Left kidney (tissue), 2 donors: Measurements from ENCODE around the gene IFTAP. TPM values are rescaled to one million over a fixed set of nuclear protein-coding genes. Genes with fewer than 3 reads are reported as not detected.
A peak's percentile ranks its signal among the peaks of the same experiment; 100 is the strongest.

Experiments
- DNase-seq: peaks from one replicate; pipeline ENCODE4 v3.0.0-alpha.2; 2013
- polyA plus RNA-seq: library from polyadenylated mRNA; unstranded; fragments of 120-200 nt; gene quantifications from one replicate; pipeline ENCODE4 v1.2.1, GENCODE V29; 2013; ENCODE audit not compliant: insufficient read length

The IFTAP gene
- polyA plus RNA-seq, 1 donor, result 54.7 TPM

GRCh38 chr11:36702330-36703054 is 108.2 kb downstream of the IFTAP start:
- peak; percentile 88 for DNase-seq

- DNase-seq, result peak; percentile 30
These were observed 108.7 kb downstream of the IFTAP start for GRCh38 chr11:36703055-36703404.

Other genes starting within 250 kb of the IFTAP start
- 19.2 TPM for gene TRAF6, start 84.2 kb upstream of the IFTAP start, polyA plus RNA-seq
- 2.8 TPM for gene RAG1, start 26.5 kb upstream of the IFTAP start, polyA plus RNA-seq
- gene RAG2, start 3.7 kb downstream of the IFTAP start, polyA plus RNA-seq, result 0.52 TPM